Brain microvascular endothelial cell (primary cell): ENCODE data around the gene ZNF532.

Source experiments
- DNase-seq: peaks from one replicate; pipeline ENCODE4 v3.0.0-alpha.2; 2020
- H3K27ac ChIP-seq: fragments of 250-450 bp; sonication (Bioruptor Pico); 2 replicates; pipeline ENCODE4 v1.5.1; 2020; ENCODE audit warnings: mild to moderate bottlenecking, moderate library complexity
- H3K27me3 ChIP-seq: fragments of 250-450 bp; sonication (Bioruptor Pico); replicated peaks from 2 replicates; pipeline ENCODE4 v1.5.1; 2020; ENCODE audit warnings: mild to moderate bottlenecking
- H3K36me3 ChIP-seq: fragments of 250-450 bp; sonication (Bioruptor Pico); replicated peaks from 2 replicates; pipeline ENCODE4 v1.5.1; 2020; ENCODE audit warnings: mild to moderate bottlenecking
- H3K4me3 ChIP-seq: 2 replicates; pipeline ENCODE4 v1.5.1; 2011; ENCODE audit warnings: low read depth, mild to moderate bottlenecking, control low read depth, low read length, moderate library complexity
- in situ Hi-C: cut with HindIII; loops from 2 replicates; pipeline ENCODE4 v1.10.0; 2017; ENCODE audit warnings: low sequenced_read_pairs, low pct_ligation_motif_present
- TF ChIP-seq, protein P1 (sequence below): IDR thresholded peaks from 2 replicates; pipeline ENCODE4 v1.5.1; 2011; ENCODE audit warnings: low read depth, mild to moderate bottlenecking, moderate library complexity, low read length, control low read depth, inconsistent platforms; ENCODE audit errors: missing control alignments

ZNF532 gene

DNA sequence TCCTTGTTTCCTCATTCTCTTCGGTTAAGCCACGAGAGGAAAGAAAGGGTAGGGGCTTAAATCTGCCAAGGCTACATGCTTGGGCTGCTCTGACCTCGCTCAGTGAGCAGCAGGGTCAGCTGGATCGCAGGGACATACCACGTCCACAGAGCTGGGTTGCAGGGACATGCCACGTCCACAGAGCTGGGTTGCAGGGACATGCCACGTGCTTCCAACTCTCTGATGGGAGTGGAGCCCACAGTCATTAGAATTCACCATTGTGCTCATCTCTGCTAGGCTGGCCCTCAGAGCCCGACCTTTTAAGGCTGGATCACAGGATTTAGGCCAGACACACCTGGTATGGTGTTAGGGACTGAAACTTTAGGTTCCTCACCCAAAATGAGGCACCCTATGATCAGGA, 167.6 kb downstream of the ZNF532 start:
- no peaks in the 10 kb centered on the region for H3K27me3 ChIP-seq
- in situ Hi-C loops, result no loop called here
- no peak overlapping the region for H3K4me3 ChIP-seq
- no peaks in the 10 kb centered on the region for H3K36me3 ChIP-seq
- TF ChIP-seq, protein P1, sequence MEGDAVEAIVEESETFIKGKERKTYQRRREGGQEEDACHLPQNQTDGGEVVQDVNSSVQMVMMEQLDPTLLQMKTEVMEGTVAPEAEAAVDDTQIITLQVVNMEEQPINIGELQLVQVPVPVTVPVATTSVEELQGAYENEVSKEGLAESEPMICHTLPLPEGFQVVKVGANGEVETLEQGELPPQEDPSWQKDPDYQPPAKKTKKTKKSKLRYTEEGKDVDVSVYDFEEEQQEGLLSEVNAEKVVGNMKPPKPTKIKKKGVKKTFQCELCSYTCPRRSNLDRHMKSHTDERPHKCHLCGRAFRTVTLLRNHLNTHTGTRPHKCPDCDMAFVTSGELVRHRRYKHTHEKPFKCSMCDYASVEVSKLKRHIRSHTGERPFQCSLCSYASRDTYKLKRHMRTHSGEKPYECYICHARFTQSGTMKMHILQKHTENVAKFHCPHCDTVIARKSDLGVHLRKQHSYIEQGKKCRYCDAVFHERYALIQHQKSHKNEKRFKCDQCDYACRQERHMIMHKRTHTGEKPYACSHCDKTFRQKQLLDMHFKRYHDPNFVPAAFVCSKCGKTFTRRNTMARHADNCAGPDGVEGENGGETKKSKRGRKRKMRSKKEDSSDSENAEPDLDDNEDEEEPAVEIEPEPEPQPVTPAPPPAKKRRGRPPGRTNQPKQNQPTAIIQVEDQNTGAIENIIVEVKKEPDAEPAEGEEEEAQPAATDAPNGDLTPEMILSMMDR, result no peak
- DNase-seq, result no peak
- no peak overlapping the region for H3K27ac ChIP-seq

DNA sequence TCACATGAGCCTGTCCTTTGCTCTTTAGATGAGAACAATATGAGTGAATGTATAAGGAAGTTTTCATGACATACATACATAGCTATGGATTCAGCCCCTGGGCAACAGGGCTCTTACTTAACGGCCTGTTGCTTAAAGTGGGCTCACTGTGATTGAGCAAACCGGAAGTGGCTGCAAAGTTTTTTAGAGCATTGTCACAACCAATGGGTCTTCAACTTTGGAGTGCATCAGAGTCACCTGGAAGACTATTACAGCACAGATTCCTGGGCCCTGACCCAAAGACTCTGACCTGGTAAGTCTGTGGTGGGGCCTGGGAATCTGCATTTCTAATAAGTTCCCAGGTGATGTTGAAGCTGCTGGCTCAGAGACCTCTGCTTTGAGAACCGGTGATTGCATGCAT, 168.7 kb downstream of the ZNF532 start:
- H3K36me3 ChIP-seq, result no peaks in the 10 kb centered on the region
- in situ Hi-C loops, result no loop called here
- H3K4me3 ChIP-seq, result no peak overlapping the region
- H3K27ac ChIP-seq, result no peak overlapping the region
- no peak for DNase-seq
- TF ChIP-seq, protein P1, result no peak
- no peaks in the 10 kb centered on the region for H3K27me3 ChIP-seq

DNA sequence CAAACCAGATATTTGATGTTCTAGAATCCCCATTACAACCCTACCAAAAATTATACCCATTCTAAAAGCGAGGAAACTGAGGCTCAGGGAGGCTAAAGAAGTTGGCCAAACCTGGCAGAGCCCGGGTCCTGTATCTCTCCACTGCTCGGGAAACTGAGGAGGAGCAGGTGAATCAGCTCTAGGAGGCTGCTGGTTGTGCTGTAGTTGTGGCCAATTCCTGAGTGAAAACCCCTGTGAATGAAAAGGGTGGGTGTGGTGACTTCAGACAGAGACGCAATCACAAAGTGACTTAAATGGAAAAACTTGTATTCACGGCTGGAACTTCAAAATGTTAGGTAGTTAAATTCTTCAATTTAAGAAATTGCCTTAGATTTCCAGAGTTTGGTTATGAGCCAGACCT, 169.3 kb downstream of the ZNF532 start:
- in situ Hi-C loops, result no loop called here
- no peak overlapping the region for H3K27ac ChIP-seq
- DNase-seq, result no peak
- TF ChIP-seq, protein P1, result no peak
- no peaks in the 10 kb centered on the region for H3K36me3 ChIP-seq
- H3K4me3 ChIP-seq, result no peak overlapping the region
- no peaks in the 10 kb centered on the region for H3K27me3 ChIP-seq

DNA sequence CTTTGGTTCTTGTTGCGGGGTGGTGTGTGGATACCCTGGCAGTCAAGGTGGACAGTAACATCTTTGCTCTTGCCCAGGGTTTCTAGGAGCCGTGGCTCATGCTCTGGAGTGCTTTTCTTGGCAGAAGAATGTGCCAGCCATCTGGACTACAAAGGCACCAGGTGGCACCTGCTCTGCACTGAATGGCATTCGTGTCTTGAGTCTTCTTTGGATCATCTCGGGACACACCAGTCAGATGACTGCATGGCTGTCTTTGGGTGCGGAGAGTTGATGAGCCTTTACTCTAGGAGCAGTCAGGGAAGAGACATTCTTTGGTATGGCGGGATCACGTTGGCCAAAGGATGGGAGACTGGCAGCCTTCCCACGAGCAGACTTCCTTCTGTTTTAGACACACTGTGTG, 170.9 kb downstream of the ZNF532 start:
- in situ Hi-C loops, result no loop called here

More for the DNA sequence above, 170.9 kb downstream of the ZNF532 start:
- Histone ChIP-seq H3K27ac (no peak overlapping the region), H3K27me3 (no peaks in the 10 kb centered on the region), H3K36me3 (no peaks in the 10 kb centered on the region), H3K4me3 (no peak overlapping the region)
- TF ChIP-seq, protein P1, result no peak
- DNase-seq, result no peak
